Hippocampal formation (tissue), 2 donors: ENCODE measurements around the gene GET4.

Experiments
- DNase-seq, 2 donors: peaks; one replicate each; lab custom pipeline; 2025; lab: John Stamatoyannopoulos, UW

Gene GET4, protein sequence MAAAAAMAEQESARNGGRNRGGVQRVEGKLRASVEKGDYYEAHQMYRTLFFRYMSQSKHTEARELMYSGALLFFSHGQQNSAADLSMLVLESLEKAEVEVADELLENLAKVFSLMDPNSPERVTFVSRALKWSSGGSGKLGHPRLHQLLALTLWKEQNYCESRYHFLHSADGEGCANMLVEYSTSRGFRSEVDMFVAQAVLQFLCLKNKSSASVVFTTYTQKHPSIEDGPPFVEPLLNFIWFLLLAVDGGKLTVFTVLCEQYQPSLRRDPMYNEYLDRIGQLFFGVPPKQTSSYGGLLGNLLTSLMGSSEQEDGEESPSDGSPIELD

DNA sequence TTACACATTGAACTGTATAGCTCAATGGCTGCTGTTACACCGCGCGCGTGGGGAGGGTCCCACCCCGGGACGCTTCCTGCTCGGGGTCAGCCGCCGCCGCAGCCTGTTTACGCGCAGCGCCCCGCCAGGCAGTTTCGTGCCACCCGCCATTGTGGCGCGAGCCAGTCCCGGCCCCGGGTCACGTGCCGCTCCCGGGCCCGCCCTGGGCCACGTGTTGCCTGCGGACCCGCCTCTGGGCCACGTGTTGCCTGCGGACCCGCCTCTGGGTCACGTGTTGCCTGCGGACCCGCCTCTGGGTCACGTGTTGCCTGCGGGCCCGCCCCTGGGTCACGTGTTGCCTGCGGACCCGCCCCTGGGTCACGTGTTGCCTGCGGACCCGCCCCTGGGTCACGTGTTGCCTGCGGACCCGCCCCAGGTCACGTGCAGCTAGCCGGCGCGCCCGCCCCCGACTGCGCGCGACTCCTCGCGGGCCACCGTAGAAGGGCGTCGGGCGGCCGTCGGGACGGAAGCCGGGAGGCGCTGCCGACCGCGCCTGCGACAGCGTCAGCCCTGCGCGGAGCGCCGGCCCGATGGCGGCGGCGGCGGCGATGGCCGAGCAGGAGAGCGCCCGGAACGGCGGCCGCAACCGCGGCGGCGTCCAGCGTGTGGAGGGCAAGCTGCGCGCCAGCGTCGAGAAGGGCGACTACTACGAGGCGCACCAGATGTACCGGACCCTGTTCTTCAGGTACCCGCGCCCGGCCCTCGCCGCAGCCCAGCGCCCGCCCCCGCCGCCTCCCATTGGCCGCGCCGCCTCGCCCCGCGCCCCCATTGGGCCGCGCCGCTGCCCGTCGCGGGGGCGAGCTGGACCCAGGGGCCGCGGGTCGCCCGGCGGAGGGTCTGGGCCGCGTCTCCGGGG, at the start of gene GET4:
Gene GET4, plus strand, starts transcription at position 478 of the 895 bp plus-strand sequence. Its CDS starts 92 bp downstream, at position 570.
- peak; percentile 93 to 95 for DNase-seq

DNA sequence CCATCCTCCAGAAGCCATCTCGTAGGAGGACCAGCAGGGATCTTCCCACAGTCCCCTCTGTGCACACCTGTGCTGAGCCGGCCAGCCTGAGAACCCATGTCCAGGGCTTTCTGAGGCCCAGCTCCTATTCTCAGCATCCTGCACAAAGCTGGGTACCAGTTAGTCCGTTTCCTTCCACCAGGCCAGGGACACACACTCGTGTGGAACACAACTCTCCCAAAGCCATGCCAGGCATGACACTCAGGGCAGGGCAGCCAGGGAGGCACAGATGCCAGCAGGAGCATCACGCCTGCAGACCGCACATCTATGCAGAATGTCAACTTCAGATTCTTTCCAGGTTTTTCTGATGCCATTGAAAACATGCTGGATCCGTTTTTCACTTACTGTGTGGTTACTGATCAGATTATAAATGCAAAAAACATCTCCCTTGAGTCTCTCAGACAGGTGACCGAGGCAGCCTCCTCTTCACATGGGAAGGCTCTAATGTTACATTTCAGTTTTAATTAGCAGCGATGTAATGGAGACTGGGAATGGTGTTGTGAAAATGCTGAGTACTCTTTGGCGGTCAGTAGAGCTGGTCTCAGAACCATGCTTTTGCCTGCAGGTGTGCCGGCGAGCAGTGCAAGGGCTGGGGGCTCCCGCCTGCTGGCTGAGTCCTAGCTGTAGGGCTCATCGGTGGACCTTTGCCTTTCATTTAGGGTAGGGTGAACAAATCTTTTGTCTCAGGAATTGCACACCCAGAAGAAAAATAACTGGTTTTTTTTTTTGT, 47.4 kb upstream of the GET4 start:
- DNase-seq, result no peak

DNA sequence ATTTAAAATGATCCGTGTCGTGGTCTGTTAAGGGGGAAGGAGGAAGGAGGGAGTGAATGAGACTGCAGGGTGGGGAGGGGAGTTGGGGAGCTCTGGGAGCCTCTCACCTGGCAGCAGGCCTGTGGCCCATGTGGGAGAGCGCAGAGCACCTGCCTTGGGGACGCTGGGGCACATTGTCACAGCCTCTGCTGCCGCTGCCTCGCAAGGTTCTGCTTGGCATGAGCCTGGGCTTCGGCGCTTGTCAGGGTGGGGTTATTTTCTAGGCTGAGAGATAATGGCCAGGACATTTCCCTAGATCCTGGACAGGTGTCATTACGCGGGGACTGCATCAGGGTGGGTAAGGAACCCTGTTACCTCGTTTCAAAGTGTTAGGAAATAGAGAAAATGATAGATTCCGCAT, 46.3 kb upstream of the GET4 start:
- no peak for DNase-seq

DNA sequence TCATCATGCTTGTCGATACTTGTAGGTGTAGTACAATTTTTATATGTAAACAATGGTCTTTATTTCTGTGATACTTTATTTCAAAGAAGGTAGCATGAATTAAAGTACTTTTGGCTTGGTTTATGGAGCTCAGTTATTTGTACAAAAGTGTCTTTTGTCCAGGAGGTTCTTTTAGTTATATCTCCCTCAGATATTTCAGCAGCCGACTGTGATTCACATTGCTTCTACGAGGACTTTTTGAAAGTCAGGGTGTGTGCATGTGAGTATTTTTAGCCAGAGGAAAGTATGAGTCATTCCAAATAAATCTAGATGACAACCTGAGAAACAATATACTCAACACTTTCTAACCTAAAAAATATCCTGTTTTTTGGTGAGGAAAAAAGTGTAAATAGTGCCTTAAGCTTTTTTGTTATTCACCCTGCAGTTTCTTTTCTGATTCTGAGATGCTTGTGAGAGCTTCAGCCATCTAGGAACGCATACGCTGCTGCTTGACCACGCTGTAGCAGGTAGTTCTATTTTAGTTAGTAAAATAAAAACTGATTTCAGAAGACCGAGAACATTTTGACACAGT, 44.7 kb upstream of the GET4 start:
- no peak for DNase-seq

DNA sequence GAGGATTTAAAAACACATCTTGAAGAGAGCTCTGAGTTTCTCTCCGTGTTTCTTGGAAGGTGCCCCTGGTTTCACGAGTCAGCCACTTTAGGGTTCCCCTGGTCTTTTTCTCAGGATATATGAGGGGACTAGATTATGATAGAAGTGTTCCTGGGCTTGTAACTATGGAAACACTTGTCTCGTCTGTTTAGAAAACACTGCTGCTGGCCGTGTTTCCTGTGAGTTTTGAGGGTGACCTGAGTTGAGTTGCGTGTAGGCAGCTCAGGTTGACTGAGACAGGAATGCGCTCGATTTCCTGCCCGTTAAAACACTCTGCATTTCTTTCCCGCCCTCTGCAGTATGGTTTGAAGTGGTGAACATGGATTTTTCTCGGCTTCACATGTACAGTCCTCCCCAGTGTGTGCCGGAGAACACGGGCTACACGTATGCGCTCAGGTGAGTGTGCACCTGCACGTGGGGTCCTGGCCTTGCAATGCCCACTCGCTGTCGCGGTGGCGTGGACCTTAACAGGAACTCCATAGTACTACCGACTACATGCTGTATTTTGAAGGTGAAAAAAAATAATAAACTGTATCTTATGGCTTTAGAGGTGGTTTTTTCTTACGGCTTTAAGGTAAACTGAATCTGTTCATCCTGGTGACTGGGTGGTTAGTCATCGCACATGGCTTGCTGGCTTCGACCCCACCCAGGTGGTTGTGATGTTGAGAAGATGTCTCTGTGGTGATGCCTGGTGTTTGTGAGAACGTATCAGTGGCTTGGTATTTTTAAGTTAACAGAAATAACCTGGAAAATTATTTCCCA, 44.0 kb upstream of the GET4 start, which contains the start of gene SUN1:
Gene SUN1, plus strand, starts transcription at position 310 of the 801 bp plus-strand sequence. Its CDS starts 49 bp downstream, at position 359.
- no peak for DNase-seq

DNA sequence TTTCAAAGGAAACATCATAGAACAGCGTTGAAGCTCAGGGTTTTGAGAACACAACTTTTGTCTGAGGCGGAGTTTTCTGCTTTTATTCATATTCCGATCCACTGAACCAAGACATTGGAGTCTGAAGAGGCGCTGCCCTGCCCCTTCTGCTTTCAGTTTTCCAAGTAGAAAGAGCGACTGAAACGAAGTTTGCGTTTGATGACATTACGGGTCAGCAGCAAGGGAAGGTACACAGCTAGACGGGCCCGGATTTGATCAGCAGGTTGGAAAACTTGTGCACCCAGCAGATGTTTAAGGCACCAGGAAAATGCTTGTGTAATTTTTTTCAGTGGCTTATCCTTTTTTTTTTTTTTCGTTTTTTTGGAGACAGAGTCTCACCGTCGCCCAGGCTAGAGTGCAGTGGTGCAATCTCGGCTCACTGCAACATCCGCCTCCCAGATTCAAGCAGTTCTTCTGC, 43.4 kb upstream of the GET4 start:
- DNase-seq, result no peak

DNA sequence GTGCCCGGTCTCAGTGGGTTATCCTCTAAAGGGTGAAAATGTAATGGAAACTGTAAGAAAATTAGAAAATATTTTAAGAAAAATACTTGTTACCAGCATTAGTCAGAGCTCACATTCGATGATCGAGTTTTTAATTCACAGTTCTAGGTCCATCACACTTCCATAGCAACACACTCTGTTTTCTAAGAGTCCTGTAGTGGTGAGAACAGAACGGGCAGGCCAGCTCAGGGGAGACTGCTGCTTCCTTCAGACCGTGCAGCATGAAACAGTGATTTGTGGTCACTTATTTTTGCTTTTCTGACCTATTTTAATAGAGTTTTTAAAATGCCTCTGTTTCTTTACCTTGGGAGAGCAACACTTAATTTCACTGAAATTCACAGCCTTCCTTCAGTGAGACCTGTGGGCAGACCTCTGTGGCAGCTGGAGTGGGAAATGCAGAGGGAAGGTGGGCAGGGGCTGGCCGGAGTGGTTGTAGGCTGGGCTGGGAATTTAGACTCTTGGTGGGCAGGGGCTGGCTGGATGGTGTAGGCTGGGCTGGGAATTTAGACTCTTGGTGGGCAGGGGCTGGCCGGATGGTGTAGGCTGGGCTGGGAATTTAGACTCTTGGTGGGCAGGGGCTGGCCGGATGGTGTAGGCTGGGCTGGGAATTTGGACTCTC, 42.6 kb upstream of the GET4 start:
- DNase-seq, result no peak

DNA sequence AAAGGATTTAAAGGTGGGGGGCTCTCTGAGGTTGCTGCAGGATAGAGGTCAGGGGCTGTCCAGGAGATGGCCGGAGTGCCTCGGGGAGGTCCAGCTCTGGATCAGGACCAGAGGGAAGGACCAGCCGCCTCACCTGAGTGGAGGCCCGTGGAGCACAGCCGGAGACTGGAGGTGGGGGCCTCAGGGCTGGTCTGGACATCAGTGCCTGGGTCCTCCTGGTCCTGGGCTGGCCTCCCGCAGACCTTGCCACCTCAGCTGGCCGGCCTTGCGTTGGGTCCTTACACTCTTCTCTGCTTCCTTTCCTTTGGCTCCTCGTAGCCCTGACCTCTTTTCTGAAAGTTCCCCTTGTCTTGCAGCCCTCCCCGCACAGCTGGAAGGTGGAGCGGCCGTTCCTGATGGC, 42.1 kb upstream of the GET4 start:
- DNase-seq, result no peak

DNA sequence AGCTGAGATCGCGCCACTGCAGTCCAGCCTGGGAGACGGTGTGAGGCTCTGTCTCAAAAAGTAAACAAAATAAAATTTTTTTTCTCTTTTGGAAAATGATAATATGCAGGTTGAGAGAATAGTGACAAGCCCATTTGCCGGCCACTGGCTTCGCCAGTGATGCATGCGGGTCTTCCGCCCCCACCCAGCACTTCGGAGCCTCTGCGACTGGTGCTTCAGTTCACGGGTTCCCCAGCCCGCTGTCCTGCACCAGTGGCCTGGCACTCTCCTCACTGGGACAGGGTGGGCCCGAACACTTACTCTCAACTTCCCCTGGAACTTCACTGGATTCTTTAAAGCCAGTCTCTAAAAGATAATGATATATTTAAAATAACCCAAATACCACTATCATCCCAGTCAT, 41.3 kb upstream of the GET4 start:
- DNase-seq, result no peak

DNA sequence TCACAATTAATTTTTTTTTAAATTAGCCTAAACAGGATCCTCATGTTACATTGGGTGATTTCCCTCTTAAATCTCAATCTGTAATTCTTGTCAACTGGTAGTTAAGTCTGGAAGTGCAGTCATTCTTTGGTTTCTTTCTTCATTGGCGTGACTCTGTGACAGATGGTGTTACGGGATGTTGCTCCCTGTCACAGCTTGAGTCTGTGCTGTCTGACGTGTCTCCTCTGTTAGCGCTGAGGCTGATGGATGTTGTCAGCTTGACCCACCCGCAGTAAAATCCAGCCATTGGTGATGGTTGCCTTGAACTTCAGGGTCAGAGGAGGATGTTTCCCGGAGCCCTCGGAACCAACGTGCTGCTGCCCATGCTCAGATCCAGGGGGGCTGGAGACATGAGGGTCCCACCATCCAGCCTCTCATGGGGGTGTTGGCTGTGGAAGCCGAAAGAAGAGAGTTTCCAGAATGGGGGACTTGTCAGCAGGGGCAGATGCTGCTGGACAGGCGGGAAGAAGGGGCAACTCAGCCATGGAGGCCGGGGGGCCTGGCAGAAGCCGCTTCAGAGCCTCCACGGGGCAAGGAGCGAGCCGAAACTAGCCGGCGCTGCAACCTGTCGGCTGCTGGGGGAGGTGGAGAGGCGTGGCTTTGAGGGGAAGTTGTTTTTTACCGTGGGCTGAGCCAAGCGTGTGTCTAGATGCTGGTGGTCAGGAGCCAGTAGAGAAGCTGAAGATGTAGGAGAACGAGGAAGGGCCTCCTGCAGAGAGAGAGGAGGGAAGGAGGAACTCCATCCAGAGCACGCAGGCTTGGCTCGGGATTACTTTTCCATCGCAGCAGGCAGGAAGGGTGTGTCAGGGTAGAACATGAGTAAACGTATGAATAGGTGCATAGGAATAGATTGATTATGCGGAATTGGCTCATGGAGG, 40.6 kb upstream of the GET4 start:
- DNase-seq, result no peak

DNA sequence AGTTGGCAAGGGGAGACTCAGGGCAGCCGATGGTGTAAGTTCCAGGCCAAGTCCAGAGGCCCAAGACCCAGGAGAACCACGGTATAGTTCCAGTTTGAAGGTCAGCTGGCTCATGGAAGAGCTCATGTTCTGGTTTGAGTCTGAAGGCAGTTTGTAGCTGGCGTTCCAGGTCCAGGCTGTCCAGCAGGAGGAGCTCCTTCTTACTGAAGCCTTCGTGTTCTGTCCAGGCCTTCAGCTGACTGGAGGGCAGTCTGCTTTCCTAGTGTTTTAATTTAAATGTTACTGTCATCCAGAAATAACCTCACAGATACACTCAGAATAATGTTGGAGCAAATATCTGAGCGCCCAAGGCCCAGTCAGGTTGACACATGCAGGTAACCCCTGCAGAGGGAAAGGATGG, 39.9 kb upstream of the GET4 start:
- peak in 1 of 2 donors; percentile 8 for DNase-seq

DNA sequence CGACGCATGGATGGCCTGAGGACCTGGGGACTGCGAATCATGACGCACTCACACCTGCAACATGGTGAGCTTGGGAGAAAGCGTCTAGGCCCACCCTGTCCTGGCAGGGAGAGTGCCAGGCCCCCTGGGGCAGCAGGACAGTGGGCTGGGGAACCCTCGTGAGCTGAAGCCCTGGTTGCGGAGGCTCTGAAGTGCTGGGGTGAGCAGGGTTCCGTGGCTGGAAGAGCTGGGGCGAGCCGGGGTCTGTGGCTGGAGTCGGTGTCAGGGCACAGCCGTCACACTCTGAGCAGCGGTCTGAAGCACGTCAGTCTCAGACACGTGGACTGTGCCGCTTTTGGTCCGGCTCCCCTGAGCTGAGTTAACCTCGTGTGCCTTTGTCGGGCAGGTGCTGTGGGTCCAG, 39.4 kb upstream of the GET4 start:
- DNase-seq, result no peak

DNA sequence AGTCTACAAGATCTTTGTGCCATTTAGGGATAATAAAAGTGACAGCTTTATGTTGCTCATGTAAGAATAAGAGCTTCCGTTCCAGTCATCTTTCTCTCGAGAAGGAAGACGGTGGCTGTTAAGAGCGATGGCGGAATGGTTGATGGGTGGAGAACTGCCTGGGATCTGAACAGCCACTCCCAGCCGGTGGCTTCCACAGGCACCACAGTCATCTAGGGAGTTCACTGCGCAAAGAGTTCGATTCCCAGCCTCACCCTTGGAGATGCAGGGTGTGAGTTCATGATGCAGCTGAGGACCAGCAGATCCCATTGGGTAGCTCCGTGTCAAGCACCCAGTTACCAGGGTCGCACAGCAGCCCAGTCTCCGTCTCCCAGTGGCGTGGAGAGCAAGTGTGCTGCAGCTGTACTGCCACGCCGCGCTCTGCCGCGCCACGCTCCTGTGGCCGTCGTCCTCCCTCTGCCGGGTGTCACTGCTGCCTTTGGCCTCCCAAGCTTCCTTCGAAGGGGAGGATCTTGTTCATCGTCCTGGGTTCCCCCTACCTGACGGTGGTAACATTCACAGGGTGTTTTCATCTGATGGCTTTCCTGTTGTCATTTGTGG, 36.3 kb upstream of the GET4 start:
- DNase-seq, result no peak

DNA sequence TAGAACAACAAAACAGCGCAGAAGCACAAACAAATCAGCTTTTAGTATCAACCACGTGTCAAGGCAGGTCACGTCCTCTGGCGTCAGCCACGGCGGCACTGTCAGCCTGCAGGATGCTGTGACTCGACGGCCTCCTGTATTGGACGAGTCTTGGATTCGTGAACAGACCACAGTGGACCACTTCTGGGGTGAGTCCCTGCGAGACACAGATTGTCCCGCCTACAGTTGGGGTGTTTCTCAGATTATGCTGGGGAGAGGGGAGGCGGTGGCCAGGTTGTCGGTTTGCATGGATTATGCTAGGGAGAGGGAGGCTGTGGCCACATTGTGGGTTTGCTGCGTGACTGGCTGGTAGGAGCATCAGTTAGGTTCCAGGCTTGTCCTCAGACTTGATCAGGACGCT, 34.4 kb upstream of the GET4 start:
- DNase-seq, result no peak

DNA sequence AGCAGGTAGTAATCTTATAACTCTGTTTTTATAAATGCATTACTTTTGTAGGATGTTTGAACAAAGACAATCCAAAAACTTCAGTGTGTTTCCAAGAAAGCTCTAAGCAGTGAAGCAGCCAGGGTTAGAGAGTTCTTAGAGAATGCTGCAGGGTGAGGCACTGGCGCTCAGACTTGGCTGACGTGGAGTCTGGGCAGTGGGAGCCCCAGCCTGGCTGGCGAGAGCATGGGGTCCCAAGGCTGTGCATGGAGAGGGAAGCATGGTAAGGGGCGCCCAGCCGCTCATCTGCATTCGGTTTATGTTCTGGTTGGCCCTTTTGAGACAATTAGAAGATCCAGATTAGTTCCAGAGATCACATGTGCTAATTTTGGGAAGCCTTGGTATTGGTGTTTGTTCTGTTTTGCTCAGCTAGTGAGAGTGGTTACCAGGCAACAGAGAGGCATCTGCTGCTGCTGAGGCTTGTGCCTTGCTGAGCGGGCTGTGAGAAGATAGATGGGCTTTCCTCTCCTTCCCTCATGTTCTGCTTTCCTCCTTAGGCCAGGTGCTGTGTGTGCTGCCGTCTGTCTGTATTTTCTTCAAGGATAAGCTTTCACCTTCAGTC, 33.8 kb upstream of the GET4 start:
- peak in 1 of 2 donors; percentile 50 for DNase-seq

DNA sequence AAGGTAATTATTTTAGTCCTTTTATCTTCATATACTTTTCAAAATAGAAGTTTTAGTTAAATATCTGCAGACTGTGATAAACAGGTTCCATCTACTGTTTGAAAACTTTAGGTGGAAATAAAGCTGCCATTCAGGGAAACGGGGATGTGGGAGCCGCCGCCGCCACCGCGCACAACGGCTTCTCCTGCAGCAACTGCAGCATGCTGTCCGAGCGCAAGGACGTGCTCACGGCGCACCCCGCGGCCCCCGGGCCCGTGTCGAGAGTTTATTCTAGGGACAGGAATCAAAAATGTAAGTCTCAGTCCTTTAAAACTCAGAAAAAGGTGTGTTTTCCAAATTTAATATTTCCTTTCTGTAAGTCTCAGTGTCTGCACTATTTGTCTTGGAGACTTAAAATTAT, 33.1 kb upstream of the GET4 start:
- no peak for DNase-seq

DNA sequence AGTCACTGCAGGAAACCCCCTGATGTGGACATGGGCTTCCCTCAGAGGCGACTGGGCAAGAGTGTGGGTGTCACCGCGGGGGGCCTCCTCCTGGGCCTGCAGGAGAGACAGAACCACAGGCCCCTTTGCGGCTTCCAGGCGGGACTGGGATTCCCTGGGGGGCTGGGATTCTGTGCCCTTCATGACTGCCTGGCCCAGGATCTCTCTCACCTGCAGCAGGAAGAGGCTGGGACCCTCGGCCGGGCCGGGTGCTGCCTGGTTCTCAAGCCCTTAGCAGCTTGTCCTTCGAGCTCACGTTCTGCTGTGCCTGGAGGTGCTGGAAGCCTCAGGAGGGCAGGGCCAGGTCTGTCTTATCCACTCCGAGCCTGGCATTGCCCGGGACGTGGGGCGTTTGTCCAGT, 32.3 kb upstream of the GET4 start:
- no peak for DNase-seq

DNA sequence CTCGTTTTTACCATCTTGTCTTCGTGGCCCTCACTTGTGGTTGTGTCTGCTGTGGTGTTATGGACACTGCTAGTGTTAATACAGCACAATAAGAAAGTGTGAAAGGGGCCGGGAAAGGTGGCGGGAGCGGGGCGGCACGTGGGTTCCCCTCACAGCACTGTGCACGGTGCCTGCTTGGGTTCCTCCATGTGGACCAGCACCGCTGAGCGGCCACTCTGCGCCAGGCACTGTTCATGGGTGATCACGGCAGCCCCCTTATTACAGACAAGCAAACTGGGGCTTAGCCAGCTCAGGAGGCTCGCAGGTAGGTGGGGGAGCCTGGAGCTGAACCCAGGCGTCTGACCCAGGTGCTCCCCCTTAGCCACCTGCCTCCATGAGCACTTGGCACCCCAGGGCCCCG, 31.8 kb upstream of the GET4 start:
- no peak for DNase-seq

DNA sequence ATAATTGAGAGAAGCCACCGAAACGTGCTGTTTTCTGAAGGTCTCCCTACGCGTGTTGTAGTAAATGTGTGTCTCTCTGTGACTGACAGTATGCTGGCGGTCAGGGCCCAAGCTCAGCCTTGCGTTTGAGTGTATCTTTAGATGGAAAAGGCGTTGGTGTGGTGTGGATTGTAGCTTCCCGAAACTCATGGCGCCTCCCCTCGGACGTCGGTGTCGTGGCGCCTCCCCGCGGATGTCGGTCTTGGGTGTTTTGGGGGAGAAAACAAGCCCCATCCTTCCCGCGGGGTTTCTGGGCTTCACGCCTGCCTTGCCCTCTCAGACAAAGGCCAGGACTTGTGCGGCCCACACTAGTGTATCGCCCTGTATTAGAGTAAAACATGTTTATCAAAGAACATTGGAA, 31.3 kb upstream of the GET4 start:
- no peak for DNase-seq
